H1 (cell line): ENCODE data around the gene TBC1D7. TPM values are rescaled to one million over a fixed set of nuclear protein-coding genes. Genes with fewer than 3 reads are reported as not detected.

Experiments used
- CEBPB ChIP-seq: IDR thresholded peaks from 2 replicates; pipeline ENCODE4 v1.6.1; 2012; ENCODE audit warnings: low read depth, low read length
- CTCF ChIP-seq, 3 experiments: IDR thresholded peaks; 1 replicate in 2 of 3; 2 replicates in 1 of 3; pipeline versions ENCODE4 v1.5.1 to v1.6.1; 2011; ENCODE audit warnings: low read length in 3 of 3, mild to moderate bottlenecking in 3 of 3, inconsistent platforms in 2 of 3, low read depth in 1 of 3, moderate library complexity in 1 of 3; ENCODE audit not compliant: insufficient read depth in 1 of 3; ENCODE audit errors: control extremely low read depth in 1 of 3
- EP300 ChIP-seq, 2 experiments: IDR thresholded peaks; 1 replicate in 1 of 2; 2 replicates in 1 of 2; pipeline ENCODE4 v1.6.1; 2011 to 2012; ENCODE audit warnings: low read depth in 2 of 2, low read length in 2 of 2, mild to moderate bottlenecking in 2 of 2, borderline replicate concordance in 1 of 2, inconsistent platforms in 1 of 2, moderate library complexity in 1 of 2
- HDAC6 ChIP-seq: IDR thresholded peaks from one replicate; pipeline ENCODE4 v1.7.1; 2012; ENCODE audit warnings: low read depth, mild to moderate bottlenecking, inconsistent platforms, low read length, moderate library complexity
- KDM5A ChIP-seq: fragments of 200-600 bp; IDR thresholded peaks from 2 replicates; pipeline ENCODE4 v1.7.1; 2012; ENCODE audit warnings: mild to moderate bottlenecking, low read length, inconsistent platforms, mixed read lengths
- RNF2 ChIP-seq: fragments of 200-900, 300-1000 bp; sonication (generic); IDR thresholded peaks from 2 replicates; pipeline ENCODE4 v1.7.1; 2016; ENCODE audit warnings: borderline replicate concordance, low read depth, mild to moderate bottlenecking, antibody characterized with exemption, low read length; ENCODE audit not compliant: poor library complexity, severe bottlenecking; ENCODE audit errors: missing control alignments
- TBP ChIP-seq: IDR thresholded peaks from 2 replicates; pipeline ENCODE4 v1.6.1; 2011; ENCODE audit warnings: low read depth, low read length, improper control_type of control experiment
- polyA plus RNA-seq, 7 experiments: library from polyadenylated mRNA; depleted of rRNA in 3 of 7; stranded (reverse) in 5 of 7; unstranded in 2 of 7; fragments of >200 nt in 5 of 7; fragments of 200-250 nt in 2 of 7; gene quantifications; 1 replicate in 5 of 7; 2 replicates in 1 of 7; 4 replicates in 1 of 7; pipeline versions ENCODE4 v1.2.1 to v1.2.3, GENCODE V29; 2011 to 2013; ENCODE audit warnings: missing spikeins in 2 of 7, mixed read lengths in 2 of 7
- total RNA-seq: library from RNA; stranded (reverse); fragmentation: NEBNext Ultra II Directional; extraction: Animal tissue kit (Norgen Biotek cat#: 25700); gene quantifications from 2 replicates; pipeline ENCODE4 v1.2.1, GENCODE V29; 2021
- TF ChIP-seq, protein P1 (sequence below): fragments of 300-600 bp; sonication (generic); IDR thresholded peaks from 2 replicates; pipeline ENCODE4 v1.7.1; 2012; ENCODE audit warnings: low read length, moderate library complexity, mild to moderate bottlenecking, inconsistent platforms; ENCODE audit not compliant: insufficient replicate concordance

The TBC1D7 gene
- total and polyA plus RNA-seq, 2 of the 8 experiments (the other 6 are each of a cell fraction or from before 2014, with no cell fraction given): 46.1 to 55.2 TPM

GRCh38 chr6:13367396-13367795 lies 39.1 kb upstream of the TBC1D7 start (continued):
- TF ChIP-seq, protein P1, sequence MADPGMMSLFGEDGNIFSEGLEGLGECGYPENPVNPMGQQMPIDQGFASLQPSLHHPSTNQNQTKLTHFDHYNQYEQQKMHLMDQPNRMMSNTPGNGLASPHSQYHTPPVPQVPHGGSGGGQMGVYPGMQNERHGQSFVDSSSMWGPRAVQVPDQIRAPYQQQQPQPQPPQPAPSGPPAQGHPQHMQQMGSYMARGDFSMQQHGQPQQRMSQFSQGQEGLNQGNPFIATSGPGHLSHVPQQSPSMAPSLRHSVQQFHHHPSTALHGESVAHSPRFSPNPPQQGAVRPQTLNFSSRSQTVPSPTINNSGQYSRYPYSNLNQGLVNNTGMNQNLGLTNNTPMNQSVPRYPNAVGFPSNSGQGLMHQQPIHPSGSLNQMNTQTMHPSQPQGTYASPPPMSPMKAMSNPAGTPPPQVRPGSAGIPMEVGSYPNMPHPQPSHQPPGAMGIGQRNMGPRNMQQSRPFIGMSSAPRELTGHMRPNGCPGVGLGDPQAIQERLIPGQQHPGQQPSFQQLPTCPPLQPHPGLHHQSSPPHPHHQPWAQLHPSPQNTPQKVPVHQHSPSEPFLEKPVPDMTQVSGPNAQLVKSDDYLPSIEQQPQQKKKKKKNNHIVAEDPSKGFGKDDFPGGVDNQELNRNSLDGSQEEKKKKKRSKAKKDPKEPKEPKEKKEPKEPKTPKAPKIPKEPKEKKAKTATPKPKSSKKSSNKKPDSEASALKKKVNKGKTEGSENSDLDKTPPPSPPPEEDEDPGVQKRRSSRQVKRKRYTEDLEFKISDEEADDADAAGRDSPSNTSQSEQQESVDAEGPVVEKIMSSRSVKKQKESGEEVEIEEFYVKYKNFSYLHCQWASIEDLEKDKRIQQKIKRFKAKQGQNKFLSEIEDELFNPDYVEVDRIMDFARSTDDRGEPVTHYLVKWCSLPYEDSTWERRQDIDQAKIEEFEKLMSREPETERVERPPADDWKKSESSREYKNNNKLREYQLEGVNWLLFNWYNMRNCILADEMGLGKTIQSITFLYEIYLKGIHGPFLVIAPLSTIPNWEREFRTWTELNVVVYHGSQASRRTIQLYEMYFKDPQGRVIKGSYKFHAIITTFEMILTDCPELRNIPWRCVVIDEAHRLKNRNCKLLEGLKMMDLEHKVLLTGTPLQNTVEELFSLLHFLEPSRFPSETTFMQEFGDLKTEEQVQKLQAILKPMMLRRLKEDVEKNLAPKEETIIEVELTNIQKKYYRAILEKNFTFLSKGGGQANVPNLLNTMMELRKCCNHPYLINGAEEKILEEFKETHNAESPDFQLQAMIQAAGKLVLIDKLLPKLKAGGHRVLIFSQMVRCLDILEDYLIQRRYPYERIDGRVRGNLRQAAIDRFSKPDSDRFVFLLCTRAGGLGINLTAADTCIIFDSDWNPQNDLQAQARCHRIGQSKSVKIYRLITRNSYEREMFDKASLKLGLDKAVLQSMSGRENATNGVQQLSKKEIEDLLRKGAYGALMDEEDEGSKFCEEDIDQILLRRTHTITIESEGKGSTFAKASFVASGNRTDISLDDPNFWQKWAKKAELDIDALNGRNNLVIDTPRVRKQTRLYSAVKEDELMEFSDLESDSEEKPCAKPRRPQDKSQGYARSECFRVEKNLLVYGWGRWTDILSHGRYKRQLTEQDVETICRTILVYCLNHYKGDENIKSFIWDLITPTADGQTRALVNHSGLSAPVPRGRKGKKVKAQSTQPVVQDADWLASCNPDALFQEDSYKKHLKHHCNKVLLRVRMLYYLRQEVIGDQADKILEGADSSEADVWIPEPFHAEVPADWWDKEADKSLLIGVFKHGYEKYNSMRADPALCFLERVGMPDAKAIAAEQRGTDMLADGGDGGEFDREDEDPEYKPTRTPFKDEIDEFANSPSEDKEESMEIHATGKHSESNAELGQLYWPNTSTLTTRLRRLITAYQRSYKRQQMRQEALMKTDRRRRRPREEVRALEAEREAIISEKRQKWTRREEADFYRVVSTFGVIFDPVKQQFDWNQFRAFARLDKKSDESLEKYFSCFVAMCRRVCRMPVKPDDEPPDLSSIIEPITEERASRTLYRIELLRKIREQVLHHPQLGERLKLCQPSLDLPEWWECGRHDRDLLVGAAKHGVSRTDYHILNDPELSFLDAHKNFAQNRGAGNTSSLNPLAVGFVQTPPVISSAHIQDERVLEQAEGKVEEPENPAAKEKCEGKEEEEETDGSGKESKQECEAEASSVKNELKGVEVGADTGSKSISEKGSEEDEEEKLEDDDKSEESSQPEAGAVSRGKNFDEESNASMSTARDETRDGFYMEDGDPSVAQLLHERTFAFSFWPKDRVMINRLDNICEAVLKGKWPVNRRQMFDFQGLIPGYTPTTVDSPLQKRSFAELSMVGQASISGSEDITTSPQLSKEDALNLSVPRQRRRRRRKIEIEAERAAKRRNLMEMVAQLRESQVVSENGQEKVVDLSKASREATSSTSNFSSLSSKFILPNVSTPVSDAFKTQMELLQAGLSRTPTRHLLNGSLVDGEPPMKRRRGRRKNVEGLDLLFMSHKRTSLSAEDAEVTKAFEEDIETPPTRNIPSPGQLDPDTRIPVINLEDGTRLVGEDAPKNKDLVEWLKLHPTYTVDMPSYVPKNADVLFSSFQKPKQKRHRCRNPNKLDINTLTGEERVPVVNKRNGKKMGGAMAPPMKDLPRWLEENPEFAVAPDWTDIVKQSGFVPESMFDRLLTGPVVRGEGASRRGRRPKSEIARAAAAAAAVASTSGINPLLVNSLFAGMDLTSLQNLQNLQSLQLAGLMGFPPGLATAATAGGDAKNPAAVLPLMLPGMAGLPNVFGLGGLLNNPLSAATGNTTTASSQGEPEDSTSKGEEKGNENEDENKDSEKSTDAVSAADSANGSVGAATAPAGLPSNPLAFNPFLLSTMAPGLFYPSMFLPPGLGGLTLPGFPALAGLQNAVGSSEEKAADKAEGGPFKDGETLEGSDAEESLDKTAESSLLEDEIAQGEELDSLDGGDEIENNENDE: no peak
- TF ChIP-seq RNF2 (no peak), EP300 (IDR thresholded peaks at IDR 0.05; ENCODE audit: borderline replicate concordance in 1 of 2, low read depth in 2 of 2, low read length in 2 of 2) (no peak), CTCF (IDR thresholded peaks at IDR 0.05; ENCODE audit: control extremely low read depth in 1 of 3, insufficient read depth in 1 of 3, low read depth in 1 of 3, low read length in 3 of 3) (no peak), CEBPB (no peak), TBP (no peak), HDAC6 (no peak), KDM5A (no peak)
